ENCODE data around the gene USP6NL. TPM values are rescaled to one million over a fixed set of nuclear protein-coding genes. Genes with fewer than 3 reads are reported as not detected.
A peak's percentile ranks its signal among the peaks of the same experiment; 100 is the strongest.

Gene USP6NL
- polyA plus RNA-seq, 1 of the 3 experiments (the other 2 are of a cell fraction) = 8.9 TPM

DNA sequence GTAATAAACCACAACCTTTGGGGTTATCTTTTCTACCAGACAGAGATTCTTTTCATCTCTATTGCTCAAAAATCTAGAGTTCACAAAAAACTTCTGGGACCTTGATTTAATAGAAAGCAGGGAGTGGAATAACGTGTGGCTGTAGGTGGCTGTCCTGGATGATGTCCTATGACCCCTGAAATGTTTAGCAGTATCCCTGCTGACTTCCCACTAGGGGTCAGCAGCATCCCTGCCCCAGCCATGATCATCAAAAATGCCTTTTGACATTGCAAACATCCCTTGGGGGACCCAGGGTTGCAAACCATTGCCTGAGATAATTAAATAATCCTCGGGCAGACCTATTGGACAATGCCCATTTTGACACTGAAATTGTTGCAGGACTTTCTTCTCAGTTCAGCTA, 177.1 kb downstream of the USP6NL start:
- Histone ChIP-seq H3K4me1 (ENCODE audit: control insufficient read depth in 1 of 2, insufficient read depth in 2 of 2, low read depth in 1 of 2, low read length in 1 of 2) (peaks cover 0 to 17% of the 10 kb centered on the region in 2 experiments; a peak in 1 of 4 replicates), H3K79me2 (ENCODE audit: insufficient read depth) (no peaks in the 10 kb centered on the region), H4K20me1 (ENCODE audit: insufficient read depth) (no peaks in the 10 kb centered on the region), H3K9me2 (no peaks in the 10 kb centered on the region), H3F3A (replicated peaks; ENCODE audit: insufficient read depth) (no peaks in the 10 kb centered on the region), H3K4me3 (ENCODE audit: low read depth in 2 of 2, low read length in 1 of 2) (no peak overlapping the region), H3K27me3 (ENCODE audit: insufficient read depth) (no peaks in the 10 kb centered on the region), H2AFZ (ENCODE audit: low read depth) (no peak overlapping the region), H3K27ac (ENCODE audit: low read depth in 2 of 2, low read length in 1 of 2) (no peak overlapping the region), H3K9me3 (no peaks in the 10 kb centered on the region), H3K9ac (no peak overlapping the region), H3K36me3 (replicated peaks in 1 of 2; ENCODE audit: control insufficient read depth in 1 of 2, insufficient read depth in 2 of 2, low read length in 1 of 2) (no peaks in the 10 kb centered on the region), H3K4me2 (no peak overlapping the region)
- DNase-seq = peak; percentile 74
- WGBS (ENCODE audit: low lambda C conversion rate) = 14% methylated on average over 2 of the region's 2 CpGs
- TF ChIP-seq RAD21 (IDR thresholded peaks at IDR 0.05; ENCODE audit: low read length) = peak; percentile 53
- peak; percentile 32; the same call in 1 of the 2 replicates for TF ChIP-seq SMC3 (IDR thresholded peaks at IDR 0.05; ENCODE audit: low read depth, low read length)
- TF ChIP-seq POLR2AphosphoS5 (IDR thresholded peaks at IDR 0.05; ENCODE audit: low read depth, low read length) = no peak
- ChIA-PET POLR2A (no interaction called here), CTCF (interaction anchor here (1.7 to 4.2 kb wide), 3 partner anchors 10 to 323 kb away, joined by 5 to 26 read pairs (median 7); no protein-coding TSS in a partner anchor)

DNA sequence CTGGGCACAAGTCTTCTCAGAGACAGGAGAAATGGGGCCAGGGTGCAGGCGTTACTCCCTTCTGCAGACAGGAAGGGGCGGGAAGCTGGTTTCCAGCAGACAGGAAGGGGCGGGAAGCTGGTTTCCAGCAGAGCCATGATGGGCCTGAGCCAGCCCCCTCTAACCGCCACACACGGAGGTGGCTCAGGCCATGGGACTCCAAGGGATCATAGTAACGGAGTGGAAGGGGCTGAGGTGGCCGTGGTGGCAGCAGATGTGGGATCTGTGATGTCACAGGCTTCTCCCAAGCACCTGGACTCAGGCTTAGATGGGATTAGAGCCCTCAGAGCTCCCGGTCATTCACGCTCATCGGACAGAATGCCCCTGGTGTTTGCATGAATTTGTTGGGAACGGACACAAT, 177.8 kb downstream of the USP6NL start:
- no peaks in the 10 kb centered on the region for H3K27me3 ChIP-seq (ENCODE audit: insufficient read depth)
- TF ChIP-seq TAF1 (IDR thresholded peaks at IDR 0.05; ENCODE audit: borderline replicate concordance, low read depth, low read length) (no peak), TCF12 (IDR thresholded peaks at IDR 0.05) (no peak), YY1 (IDR thresholded peaks at IDR 0.05; ENCODE audit: low read depth) (no peak)
- H3K27ac ChIP-seq (ENCODE audit: low read depth in 2 of 2, low read length in 1 of 2) = no peak overlapping the region
- no peak overlapping the region for H3K9ac ChIP-seq
- CTCF ChIA-PET = interaction anchor here (1.2 to 4.2 kb wide), 4 partner anchors 9 to 324 kb away, joined by 3 to 26 read pairs (median 4); no protein-coding TSS in a partner anchor
- H3K4me3 ChIP-seq (ENCODE audit: low read depth in 2 of 2, low read length in 1 of 2) = no peak overlapping the region
- POLR2A ChIA-PET = no interaction called here
- WGBS (ENCODE audit: low lambda C conversion rate) = 69% methylated on average over 10 of the region's 11 CpGs
- H2AFZ ChIP-seq (ENCODE audit: low read depth) = no peak overlapping the region
- no peaks in the 10 kb centered on the region for H3K79me2 ChIP-seq (ENCODE audit: insufficient read depth)
- H3K4me1 ChIP-seq (ENCODE audit: control insufficient read depth in 1 of 2, insufficient read depth in 2 of 2, low read depth in 1 of 2, low read length in 1 of 2) = peaks cover 0 to 17% of the 10 kb centered on the region in 2 experiments; a peak in 1 of 4 replicates
- H3F3A ChIP-seq (replicated peaks; ENCODE audit: insufficient read depth) = no peaks in the 10 kb centered on the region
- no peak overlapping the region for H3K4me2 ChIP-seq
- H4K20me1 ChIP-seq (ENCODE audit: insufficient read depth) = no peaks in the 10 kb centered on the region
- H3K9me2 ChIP-seq = no peaks in the 10 kb centered on the region
- DNase-seq = no peak
- H3K36me3 ChIP-seq (replicated peaks in 1 of 2; ENCODE audit: control insufficient read depth in 1 of 2, insufficient read depth in 2 of 2, low read length in 1 of 2) = no peaks in the 10 kb centered on the region
- no peaks in the 10 kb centered on the region for H3K9me3 ChIP-seq

- ChIA-PET POLR2A (no interaction called here), CTCF (interaction anchor here (1.0 to 1.4 kb wide), 2 partner anchors 42 to 327 kb away, joined by 3 read pairs; no protein-coding TSS in a partner anchor)
- no peaks in the 10 kb centered on the region for H3K27me3 ChIP-seq (ENCODE audit: insufficient read depth)
- no peaks in the 10 kb centered on the region for H4K20me1 ChIP-seq (ENCODE audit: insufficient read depth)
- H3K36me3 ChIP-seq (replicated peaks in 1 of 2; ENCODE audit: control insufficient read depth in 1 of 2, insufficient read depth in 2 of 2, low read length in 1 of 2) = no peaks in the 10 kb centered on the region
- TF ChIP-seq GABPA (IDR thresholded peaks at IDR 0.05; ENCODE audit: low read depth) = no peak
- no peak for TF ChIP-seq JUND (IDR thresholded peaks at IDR 0.05)
- TF ChIP-seq ELF1 (IDR thresholded peaks at IDR 0.05) = no peak
- TF ChIP-seq USF1 (IDR thresholded peaks at IDR 0.05; ENCODE audit: borderline replicate concordance, low read depth) = no peak
- no peak for TF ChIP-seq RAD21 (IDR thresholded peaks at IDR 0.05; ENCODE audit: low read length)
- no peak for TF ChIP-seq MXI1 (IDR thresholded peaks at IDR 0.05; ENCODE audit: low read depth, low read length)
- DNase-seq = no peak
- H3K9me2 ChIP-seq = no peaks in the 10 kb centered on the region
- no peak overlapping the region for H3K4me2 ChIP-seq
- no peaks in the 10 kb centered on the region for H3K9me3 ChIP-seq
- H3F3A ChIP-seq (replicated peaks; ENCODE audit: insufficient read depth) = no peaks in the 10 kb centered on the region
- 10% methylated on average over 4 of the region's 4 CpGs for WGBS (ENCODE audit: low lambda C conversion rate)
- H3K9ac ChIP-seq = no peak overlapping the region
- no peak overlapping the region for H3K27ac ChIP-seq (ENCODE audit: low read depth in 2 of 2, low read length in 1 of 2)
- peaks cover 0 to 17% of the 10 kb centered on the region in 2 experiments; a peak in 1 of 4 replicates for H3K4me1 ChIP-seq (ENCODE audit: control insufficient read depth in 1 of 2, insufficient read depth in 2 of 2, low read depth in 1 of 2, low read length in 1 of 2)
- no peak overlapping the region for H3K4me3 ChIP-seq (ENCODE audit: low read depth in 2 of 2, low read length in 1 of 2)
- H3K79me2 ChIP-seq (ENCODE audit: insufficient read depth) = no peaks in the 10 kb centered on the region
- no peak overlapping the region for H2AFZ ChIP-seq (ENCODE audit: low read depth)
Observed at GRCh38 chr10:11431216-11431555, 180.3 kb downstream of the USP6NL start.
